Skeletal muscle satellite cell (primary cell): ENCODE data around the gene FSTL4.

ENCODE experiments used
- H3K27me3 ChIP-seq: 2 replicates; pipeline ENCODE4 v1.7.0; 2013; ENCODE audit warnings: low read length; ENCODE audit not compliant: control insufficient read depth, insufficient read depth
- H3K36me3 ChIP-seq: 2 replicates; pipeline ENCODE4 v1.7.0; 2013; ENCODE audit warnings: mild to moderate bottlenecking, control low read depth, low read length; ENCODE audit not compliant: insufficient read depth
- H3K4me1 ChIP-seq: 2 replicates; pipeline ENCODE4 v1.7.0; 2013; ENCODE audit warnings: low read length; ENCODE audit not compliant: control insufficient read depth, insufficient read depth
- H3K4me2 ChIP-seq: 2 replicates; pipeline ENCODE4 v1.7.0; 2013; ENCODE audit warnings: mild to moderate bottlenecking, low read length
- H3K4me3 ChIP-seq: 2 replicates; pipeline ENCODE4 v1.7.0; 2013; ENCODE audit warnings: low read length
- H3K9ac ChIP-seq: 2 replicates; pipeline ENCODE4 v1.7.0; 2013; ENCODE audit warnings: mild to moderate bottlenecking, low read depth, low read length, moderate library complexity
- H3K9me3 ChIP-seq: replicated peaks from 2 replicates; pipeline ENCODE4 v1.7.0; 2013; ENCODE audit warnings: mild to moderate bottlenecking, control low read depth, low read length

Gene FSTL4

GRCh38 chr5:133431326-133431865, 180.9 kb downstream of the FSTL4 start:
- no peaks in the 10 kb centered on the region for H3K9me3 ChIP-seq
- no peaks in the 10 kb centered on the region for H3K4me1 ChIP-seq
- no peak overlapping the region for H3K9ac ChIP-seq
- H3K4me3 ChIP-seq: no peak overlapping the region
- H3K36me3 ChIP-seq: no peaks in the 10 kb centered on the region
- H3K4me2 ChIP-seq: no peak overlapping the region
- H3K27me3 ChIP-seq: peaks cover 27% of the 10 kb centered on the region

- no peak overlapping the region for H3K4me2 ChIP-seq
- H3K9ac ChIP-seq: no peak overlapping the region
- H3K9me3 ChIP-seq: no peaks in the 10 kb centered on the region
- no peaks in the 10 kb centered on the region for H3K4me1 ChIP-seq
- no peak overlapping the region for H3K4me3 ChIP-seq
- no peaks in the 10 kb centered on the region for H3K36me3 ChIP-seq
- peaks cover 36% of the 10 kb centered on the region for H3K27me3 ChIP-seq
Measured at GRCh38 chr5:133430095-133430494, 182.2 kb downstream of the FSTL4 start.

GRCh38 chr5:133429046-133429445, 183.3 kb downstream of the FSTL4 start:
- Histone ChIP-seq H3K4me3 (no peak overlapping the region), H3K27me3 (peaks cover 31% of the 10 kb centered on the region), H3K9ac (no peak overlapping the region), H3K4me1 (no peaks in the 10 kb centered on the region), H3K4me2 (no peak overlapping the region), H3K9me3 (no peaks in the 10 kb centered on the region), H3K36me3 (no peaks in the 10 kb centered on the region)

GRCh38 chr5:133428072-133428660, 184.2 kb downstream of the FSTL4 start:
- no peaks in the 10 kb centered on the region for H3K36me3 ChIP-seq
- H3K9ac ChIP-seq: no peak overlapping the region
- H3K27me3 ChIP-seq: peaks cover 25% of the 10 kb centered on the region
- no peaks in the 10 kb centered on the region for H3K9me3 ChIP-seq
- no peak overlapping the region for H3K4me3 ChIP-seq
- H3K4me2 ChIP-seq: no peak overlapping the region
- H3K4me1 ChIP-seq: no peaks in the 10 kb centered on the region

GRCh38 chr5:133427121-133427777, 185.1 kb downstream of the FSTL4 start:
- Histone ChIP-seq H3K4me2 (no peak overlapping the region), H3K36me3 (no peaks in the 10 kb centered on the region), H3K9ac (no peak overlapping the region), H3K4me1 (no peaks in the 10 kb centered on the region), H3K9me3 (no peaks in the 10 kb centered on the region), H3K27me3 (peaks cover 28% of the 10 kb centered on the region), H3K4me3 (no peak overlapping the region)

GRCh38 chr5:133426264-133426663, 186.1 kb downstream of the FSTL4 start:
- no peak overlapping the region for H3K4me2 ChIP-seq
- H3K9ac ChIP-seq: no peak overlapping the region
- no peaks in the 10 kb centered on the region for H3K9me3 ChIP-seq
- H3K36me3 ChIP-seq: no peaks in the 10 kb centered on the region
- peaks cover 36% of the 10 kb centered on the region for H3K27me3 ChIP-seq
- no peak overlapping the region for H3K4me3 ChIP-seq
- H3K4me1 ChIP-seq: no peaks in the 10 kb centered on the region

GRCh38 chr5:133425764-133426163, 186.6 kb downstream of the FSTL4 start:
- Histone ChIP-seq H3K9ac (no peak overlapping the region), H3K4me2 (no peak overlapping the region), H3K36me3 (no peaks in the 10 kb centered on the region), H3K4me3 (no peak overlapping the region), H3K27me3 (peaks cover 36% of the 10 kb centered on the region), H3K9me3 (no peaks in the 10 kb centered on the region), H3K4me1 (no peaks in the 10 kb centered on the region)

- Histone ChIP-seq H3K4me2 (no peak overlapping the region), H3K27me3 (peaks cover 31% of the 10 kb centered on the region), H3K9me3 (no peaks in the 10 kb centered on the region), H3K36me3 (no peaks in the 10 kb centered on the region), H3K9ac (no peak overlapping the region), H3K4me1 (no peaks in the 10 kb centered on the region), H3K4me3 (no peak overlapping the region)
Measured at GRCh38 chr5:133425222-133425621, 187.1 kb downstream of the FSTL4 start.

- Histone ChIP-seq H3K4me3 (no peak overlapping the region), H3K4me2 (no peak overlapping the region), H3K9me3 (no peaks in the 10 kb centered on the region), H3K9ac (no peak overlapping the region), H3K27me3 (peaks cover 23% of the 10 kb centered on the region), H3K4me1 (no peaks in the 10 kb centered on the region), H3K36me3 (no peaks in the 10 kb centered on the region)
Measured at GRCh38 chr5:133423618-133424282, 188.6 kb downstream of the FSTL4 start.

- H3K9ac ChIP-seq: no peak overlapping the region
- H3K27me3 ChIP-seq: peaks cover 23% of the 10 kb centered on the region
- H3K4me3 ChIP-seq: no peak overlapping the region
Measured at GRCh38 chr5:133423011-133423617, 189.2 kb downstream of the FSTL4 start.

GRCh38 chr5:133421806-133422205, 190.5 kb downstream of the FSTL4 start:
- no peak overlapping the region for H3K4me2 ChIP-seq
- peaks cover 23% of the 10 kb centered on the region for H3K27me3 ChIP-seq
- H3K9me3 ChIP-seq: no peaks in the 10 kb centered on the region
- no peaks in the 10 kb centered on the region for H3K36me3 ChIP-seq
- H3K4me1 ChIP-seq: no peaks in the 10 kb centered on the region
- no peak overlapping the region for H3K9ac ChIP-seq
- no peak overlapping the region for H3K4me3 ChIP-seq

More at GRCh38 chr5:133423011-133423617, 189.2 kb downstream of the FSTL4 start:
- no peak overlapping the region for H3K4me2 ChIP-seq
- no peaks in the 10 kb centered on the region for H3K4me1 ChIP-seq
- no peaks in the 10 kb centered on the region for H3K36me3 ChIP-seq
- H3K9me3 ChIP-seq: no peaks in the 10 kb centered on the region
